Body of pancreas (tissue), 4 donors: Measurements from ENCODE around the gene DYRK1A.

Experiments
- POLR2A ChIP-seq, 3 donors: fragments of 450-650 bp; IDR thresholded peaks; one replicate each; pipeline ENCODE4 v1.6.1; 2016; ENCODE audit warnings: antibody characterized with exemption in 3 of 3, mild to moderate bottlenecking in 2 of 3
- TF ChIP-seq, protein P1 (sequence below), 7 experiments: fragments of 450-650 bp in 4 of 7; fragments of 200-600 bp in 3 of 7; sonication (generic) in 3 of 7; IDR thresholded peaks; one replicate each; pipeline ENCODE4 v1.5.1; 2016 to 2019; ENCODE audit warnings: antibody characterized with exemption in 7 of 7

DNA sequence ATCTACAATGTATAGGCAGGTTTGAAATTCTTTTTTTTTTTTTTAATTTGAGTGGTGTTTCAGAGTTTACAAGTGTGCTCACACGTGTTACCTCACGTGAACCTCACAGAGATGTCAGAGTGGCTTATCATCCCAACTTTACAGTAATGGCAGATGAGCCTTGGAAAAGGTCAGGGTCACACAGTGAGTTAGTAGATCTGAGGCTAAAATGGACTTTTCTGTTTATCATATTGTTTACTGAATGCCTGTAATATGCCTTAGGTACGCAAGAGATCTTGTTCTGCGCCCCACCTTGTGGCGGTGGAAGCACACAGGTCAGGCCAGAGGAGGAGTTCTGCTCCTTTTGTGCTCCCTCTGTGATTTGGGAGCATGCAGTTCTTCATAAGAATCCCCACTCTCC is 80.0 kb downstream of the DYRK1A start:
- TF ChIP-seq, protein P1, sequence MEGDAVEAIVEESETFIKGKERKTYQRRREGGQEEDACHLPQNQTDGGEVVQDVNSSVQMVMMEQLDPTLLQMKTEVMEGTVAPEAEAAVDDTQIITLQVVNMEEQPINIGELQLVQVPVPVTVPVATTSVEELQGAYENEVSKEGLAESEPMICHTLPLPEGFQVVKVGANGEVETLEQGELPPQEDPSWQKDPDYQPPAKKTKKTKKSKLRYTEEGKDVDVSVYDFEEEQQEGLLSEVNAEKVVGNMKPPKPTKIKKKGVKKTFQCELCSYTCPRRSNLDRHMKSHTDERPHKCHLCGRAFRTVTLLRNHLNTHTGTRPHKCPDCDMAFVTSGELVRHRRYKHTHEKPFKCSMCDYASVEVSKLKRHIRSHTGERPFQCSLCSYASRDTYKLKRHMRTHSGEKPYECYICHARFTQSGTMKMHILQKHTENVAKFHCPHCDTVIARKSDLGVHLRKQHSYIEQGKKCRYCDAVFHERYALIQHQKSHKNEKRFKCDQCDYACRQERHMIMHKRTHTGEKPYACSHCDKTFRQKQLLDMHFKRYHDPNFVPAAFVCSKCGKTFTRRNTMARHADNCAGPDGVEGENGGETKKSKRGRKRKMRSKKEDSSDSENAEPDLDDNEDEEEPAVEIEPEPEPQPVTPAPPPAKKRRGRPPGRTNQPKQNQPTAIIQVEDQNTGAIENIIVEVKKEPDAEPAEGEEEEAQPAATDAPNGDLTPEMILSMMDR (IDR thresholded peaks at IDR 0.05): peak in 1 of 7 experiments; percentile 3
- TF ChIP-seq POLR2A (IDR thresholded peaks at IDR 0.05): no peak
